HG02610 (cell line): Measurements from ENCODE around the gene EFNA3.

Source experiments
- ATAC-seq: cut with Tn5 transposase; IDR thresholded peaks from one replicate; pipeline ENCODE4 v1.9.1; 2021; ENCODE audit warnings: mild to moderate bottlenecking, moderate library complexity; ENCODE audit not compliant: unreplicated experiment

Gene EFNA3

DNA sequence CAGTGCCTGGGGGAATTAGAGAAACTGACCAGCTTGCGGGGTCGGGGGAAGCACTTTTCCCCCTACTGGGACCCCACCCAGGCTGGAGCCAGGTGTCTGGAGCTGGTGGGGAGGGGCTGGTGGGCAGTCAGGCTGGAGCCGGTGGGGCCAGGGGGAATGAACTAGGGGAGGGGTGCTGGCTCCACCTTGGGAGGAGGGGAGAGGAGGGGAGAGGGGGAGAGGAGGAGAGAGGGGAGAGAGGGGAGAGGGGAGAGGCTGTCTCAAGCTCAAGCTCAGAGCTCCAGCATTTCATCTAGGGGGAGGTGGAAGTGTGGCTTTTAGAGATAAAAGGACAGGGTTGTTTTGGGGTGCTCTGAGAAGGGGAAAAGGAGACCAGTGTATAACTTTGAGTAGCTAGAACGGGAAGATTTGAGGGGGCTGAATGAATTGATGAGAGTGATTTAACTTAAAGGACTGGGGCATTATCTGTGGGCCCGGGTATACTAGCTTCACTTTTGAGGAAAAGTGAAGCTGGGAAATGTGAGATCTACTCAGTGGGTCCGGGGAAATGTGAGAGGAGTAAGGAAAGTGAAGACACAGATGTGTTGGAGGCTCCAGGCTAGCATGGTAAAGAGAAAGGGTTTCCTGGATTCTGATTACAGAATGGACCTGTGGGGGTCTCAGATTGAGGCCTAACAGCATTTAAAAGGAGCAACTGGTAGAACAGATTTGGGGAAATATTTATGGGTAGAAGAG lies 51.8 kb downstream of the EFNA3 start:
- ATAC-seq: no peak

DNA sequence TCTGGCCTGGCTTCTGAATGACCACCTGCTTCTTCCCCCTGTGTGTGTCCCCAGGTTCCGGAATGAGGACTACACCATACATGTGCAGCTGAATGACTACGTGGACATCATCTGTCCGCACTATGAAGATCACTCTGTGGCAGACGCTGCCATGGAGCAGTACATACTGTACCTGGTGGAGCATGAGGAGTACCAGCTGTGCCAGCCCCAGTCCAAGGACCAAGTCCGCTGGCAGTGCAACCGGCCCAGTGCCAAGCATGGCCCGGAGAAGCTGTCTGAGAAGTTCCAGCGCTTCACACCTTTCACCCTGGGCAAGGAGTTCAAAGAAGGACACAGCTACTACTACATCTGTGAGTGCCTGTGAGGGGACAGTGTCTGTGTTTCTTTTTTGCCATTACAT lies 52.6 kb downstream of the EFNA3 start:
- ATAC-seq: no peak

DNA sequence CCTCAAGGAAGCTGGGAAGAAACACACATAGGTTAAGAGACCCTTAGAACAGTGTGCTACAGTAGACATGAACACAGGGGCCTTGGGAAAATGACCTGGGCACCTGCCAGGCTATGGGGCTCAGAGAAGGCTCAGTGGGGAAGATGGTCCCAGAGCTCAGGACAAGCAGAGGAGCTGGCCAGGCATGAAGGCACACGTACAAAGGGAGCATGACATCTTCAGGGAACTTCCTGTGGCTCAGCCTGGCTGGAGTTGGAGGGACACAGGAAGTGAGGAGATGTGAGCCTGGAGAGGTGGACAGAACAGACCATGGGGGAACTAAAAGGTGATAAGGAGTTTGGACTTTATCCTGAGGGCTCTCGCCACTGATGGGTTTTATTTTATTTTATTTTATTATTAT lies 53.2 kb downstream of the EFNA3 start:
- ATAC-seq: no peak

DNA sequence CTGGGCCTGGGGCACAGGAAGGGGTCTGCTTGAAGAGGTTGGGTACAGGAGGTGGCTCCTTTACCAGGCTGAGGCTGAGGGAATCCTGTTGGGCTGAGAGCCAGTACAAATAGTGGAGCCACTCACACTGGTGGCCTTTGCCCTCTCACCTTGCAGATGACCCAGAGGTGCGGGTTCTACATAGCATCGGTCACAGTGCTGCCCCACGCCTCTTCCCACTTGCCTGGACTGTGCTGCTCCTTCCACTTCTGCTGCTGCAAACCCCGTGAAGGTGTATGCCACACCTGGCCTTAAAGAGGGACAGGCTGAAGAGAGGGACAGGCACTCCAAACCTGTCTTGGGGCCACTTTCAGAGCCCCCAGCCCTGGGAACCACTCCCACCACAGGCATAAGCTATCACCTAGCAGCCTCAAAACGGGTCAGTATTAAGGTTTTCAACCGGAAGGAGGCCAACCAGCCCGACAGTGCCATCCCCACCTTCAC lies 55.2 kb downstream of the EFNA3 start:
- no peak for ATAC-seq

DNA sequence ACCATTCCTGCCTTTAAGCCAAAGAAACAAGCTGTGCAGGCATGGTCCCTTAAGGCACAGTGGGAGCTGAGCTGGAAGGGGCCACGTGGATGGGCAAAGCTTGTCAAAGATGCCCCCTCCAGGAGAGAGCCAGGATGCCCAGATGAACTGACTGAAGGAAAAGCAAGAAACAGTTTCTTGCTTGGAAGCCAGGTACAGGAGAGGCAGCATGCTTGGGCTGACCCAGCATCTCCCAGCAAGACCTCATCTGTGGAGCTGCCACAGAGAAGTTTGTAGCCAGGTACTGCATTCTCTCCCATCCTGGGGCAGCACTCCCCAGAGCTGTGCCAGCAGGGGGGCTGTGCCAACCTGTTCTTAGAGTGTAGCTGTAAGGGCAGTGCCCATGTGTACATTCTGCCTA lies 55.7 kb downstream of the EFNA3 start:
- no peak for ATAC-seq

DNA sequence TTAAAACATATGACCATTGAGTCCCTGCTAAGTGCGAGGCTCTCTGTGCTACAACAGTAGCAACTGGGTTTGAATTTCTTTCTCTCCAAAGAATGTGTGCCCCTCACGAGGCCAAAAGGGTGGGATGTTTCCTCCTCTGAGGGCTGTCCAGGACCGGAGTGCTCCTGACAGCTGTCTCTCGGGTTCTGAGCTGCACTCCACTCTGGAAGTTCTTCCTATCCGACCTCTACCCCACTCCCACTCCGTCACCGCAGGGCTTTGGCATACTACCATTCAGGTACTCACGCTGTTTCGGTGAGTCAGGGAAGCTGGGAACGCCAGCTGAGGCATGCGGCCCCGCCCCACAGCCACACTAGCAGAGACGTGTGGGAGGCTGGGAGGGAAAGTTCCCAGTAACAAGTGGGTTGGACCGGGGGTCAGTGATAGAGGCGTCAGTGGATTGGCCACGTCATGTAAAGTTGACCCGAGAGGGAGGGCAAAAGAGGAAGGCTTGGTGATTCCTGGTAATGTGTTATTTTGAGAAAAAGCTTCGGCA lies 56.3 kb downstream of the EFNA3 start:
- no peak for ATAC-seq

DNA sequence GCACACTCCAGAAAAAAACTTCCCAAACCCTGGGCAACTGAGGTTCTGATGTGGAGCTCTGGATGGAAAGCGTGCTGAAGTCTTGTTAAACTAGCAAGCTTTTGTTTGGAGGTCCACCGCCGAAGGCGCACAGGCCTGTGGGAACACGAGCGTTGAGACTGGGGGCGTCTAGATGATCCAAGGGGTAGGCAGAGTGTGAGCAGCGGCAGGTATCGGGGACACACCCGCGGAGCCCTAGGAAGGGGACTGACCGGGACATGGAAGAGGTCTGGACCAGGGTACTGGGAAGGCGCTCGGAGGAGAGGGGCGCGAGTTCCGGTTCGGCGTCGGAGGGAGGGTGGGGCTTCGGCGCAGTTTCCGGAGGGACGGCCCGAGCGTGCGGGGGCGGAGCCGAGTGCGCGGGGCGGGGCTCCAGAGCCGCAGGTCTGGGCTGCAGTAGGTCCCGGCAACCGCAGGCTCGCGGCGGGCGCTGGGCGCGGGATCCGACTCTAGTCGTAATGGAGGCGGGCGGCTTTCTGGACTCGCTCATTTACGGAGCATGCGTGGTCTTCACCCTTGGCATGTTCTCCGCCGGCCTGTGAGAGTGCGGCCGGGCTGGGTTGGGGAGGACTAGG lies 56.9 kb downstream of the EFNA3 start, which contains the start of gene SLC50A1:
TSS of gene SLC50A1 (plus strand) at position 438 of the 614 bp plus-strand sequence. CDS start at position 498, 60 bp downstream.
- peak; percentile 77 for ATAC-seq

DNA sequence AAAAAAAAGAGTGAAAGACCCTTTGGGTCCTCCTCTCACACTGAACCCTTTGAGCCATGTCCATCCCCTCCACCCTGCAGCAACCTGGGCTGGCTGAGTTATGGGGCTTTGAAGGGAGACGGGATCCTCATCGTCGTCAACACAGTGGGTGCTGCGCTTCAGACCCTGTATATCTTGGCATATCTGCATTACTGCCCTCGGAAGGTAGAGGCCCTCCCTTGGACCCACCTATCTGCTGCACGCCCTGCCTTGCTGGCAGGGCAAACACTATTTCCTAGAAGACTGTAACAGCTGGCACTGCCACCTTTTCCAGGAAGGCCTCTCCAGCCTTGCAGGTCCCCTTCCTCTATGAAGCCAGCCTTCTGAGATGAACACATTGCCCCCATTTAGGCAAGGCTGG lies 58.1 kb downstream of the EFNA3 start:
- ATAC-seq: no peak
